Cerebellar cortex (tissue), 1 donor: ENCODE data around the gene FXYD4.

Experiments used
- DNase-seq: peaks from one replicate; pipeline ENCODE4 v3.0.0-alpha.2; 2015; ENCODE audit warnings: low spot score

The FXYD4 gene

DNA sequence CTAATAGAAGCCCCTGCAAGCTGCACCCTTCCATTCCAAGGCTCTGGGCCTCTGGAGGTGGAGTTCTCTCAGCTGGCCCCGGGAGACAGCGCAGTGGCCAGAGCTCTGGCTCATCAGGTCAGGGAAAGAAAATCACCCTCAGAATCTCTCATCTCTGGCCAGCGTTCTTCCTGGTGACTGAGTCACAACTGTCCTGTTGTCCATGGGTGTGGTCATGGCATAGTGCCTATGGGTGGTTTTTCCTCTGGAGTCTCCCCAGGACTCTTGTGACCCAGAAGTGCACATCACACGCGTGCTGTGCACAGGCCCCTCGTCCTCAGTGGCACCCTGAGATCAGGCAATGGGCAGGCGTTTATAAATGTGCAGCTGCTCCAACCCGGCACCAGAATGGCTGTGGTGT is 27.4 kb upstream of the FXYD4 start:
- DNase-seq: no peak

DNA sequence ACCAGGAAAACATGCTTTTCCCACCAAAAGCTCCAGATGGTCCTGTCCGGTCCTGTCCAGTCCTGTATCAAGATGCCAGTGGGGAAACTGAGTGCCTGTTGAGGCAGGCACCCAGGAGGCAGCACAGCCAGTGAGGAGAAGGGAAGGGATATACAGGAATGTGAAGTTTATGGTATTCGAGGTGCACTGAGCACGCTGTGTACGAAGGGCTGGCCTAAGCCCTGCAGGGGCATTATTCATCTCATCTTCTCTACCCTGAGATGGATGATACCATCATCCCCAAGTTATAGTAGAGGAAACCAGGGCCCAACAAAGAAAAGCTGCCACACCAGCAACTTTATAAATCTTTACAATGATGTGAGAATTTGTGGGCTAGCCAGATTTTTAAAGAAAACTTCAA is 23.4 kb upstream of the FXYD4 start:
- no peak for DNase-seq

DNA sequence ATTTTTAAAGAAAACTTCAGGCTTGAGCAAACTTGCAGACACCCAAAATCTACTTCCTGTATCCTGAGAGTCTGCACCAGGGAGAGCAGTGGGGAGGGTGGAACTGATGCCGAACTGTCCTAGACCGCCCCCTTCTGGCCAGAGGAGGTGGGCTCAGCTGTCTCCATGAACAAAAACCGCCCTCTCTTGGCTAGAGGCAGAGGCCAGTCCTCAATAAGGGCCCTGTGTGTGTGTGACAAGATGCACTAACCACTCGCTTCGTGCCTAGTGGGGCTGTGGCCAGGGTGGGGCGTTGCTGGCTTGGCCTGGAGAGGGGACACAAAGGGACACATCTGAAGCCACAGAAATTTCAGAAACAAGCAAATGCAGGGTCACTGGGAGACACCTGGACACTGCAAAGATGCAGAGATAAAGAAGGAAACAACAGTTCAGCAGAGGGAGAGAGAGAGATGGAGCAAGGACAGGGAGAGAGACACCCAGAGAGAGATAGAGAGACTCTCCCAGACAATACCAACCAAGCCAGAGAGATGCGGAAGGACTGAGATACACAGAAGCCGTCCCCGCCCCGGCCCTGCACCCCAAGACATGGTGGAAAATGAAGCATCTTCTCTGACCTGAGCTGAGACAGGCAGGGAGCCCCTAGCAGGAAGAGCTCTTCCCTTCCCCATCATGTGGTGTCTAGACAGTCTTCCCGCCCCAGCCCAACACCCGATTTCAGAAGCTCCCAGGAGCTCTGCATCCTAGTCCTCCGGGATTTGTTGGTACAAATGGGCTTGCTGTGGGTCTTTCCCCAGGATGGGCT is 22.7 kb upstream of the FXYD4 start:
- peak; percentile 80 for DNase-seq

DNA sequence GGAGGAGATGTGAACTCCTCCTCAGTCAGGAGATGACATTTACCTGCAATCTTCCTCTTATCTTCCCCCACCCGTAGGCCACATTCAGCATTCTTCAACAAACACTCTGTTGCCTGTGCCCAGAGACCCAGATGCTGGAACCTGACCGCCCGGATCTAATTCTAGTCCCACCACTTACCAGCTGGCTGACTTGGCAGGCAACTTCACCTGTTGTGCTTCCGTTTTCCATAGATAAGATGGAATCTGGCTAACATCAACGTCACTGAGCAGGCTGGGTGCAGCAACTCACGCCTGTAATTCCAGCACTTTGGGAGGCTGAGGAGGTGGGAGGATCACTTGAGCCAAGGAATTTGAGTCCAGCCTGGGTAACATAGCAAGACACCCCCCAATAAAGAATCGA is 21.3 kb upstream of the FXYD4 start:
- DNase-seq: no peak

DNA sequence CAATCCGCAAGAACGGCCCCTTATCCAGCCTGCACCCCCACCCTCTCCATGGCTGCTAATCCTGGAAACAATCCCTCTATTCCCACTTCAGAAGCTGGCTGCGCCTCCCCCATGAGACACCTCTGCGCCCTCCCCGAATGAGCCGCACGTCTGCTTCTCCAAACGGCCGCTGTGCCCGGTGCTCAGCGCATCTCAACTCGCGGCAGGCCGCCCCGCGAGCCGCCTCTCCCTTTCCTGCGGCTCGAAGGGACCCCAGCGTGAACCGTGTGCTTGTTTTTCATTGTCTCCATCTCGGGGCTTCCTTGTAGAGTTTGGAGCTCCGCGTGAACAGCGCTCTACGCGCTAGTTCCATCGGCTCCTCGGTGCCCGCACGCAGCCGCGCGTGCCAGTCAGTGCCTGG is 20.8 kb upstream of the FXYD4 start:
- no peak for DNase-seq

DNA sequence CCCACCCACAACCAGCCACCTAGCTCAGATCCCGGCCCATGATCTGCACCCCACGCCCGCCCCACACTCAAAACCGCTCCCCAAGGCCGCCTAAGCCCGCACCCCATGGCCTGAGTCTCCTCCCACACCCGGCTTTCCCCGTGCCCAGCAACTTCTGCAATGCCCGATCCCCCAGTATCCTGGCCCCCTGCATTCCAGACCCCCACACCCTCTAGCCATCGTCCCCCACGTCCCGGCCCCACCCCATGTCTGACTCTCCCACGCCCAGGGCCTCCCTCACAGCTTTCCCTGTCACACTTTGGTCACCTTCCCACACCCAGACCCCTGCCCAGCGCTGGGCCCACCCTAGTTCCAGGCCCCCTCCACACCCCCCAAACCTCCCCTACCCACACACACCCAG is 20.1 kb upstream of the FXYD4 start:
- DNase-seq: no peak

DNA sequence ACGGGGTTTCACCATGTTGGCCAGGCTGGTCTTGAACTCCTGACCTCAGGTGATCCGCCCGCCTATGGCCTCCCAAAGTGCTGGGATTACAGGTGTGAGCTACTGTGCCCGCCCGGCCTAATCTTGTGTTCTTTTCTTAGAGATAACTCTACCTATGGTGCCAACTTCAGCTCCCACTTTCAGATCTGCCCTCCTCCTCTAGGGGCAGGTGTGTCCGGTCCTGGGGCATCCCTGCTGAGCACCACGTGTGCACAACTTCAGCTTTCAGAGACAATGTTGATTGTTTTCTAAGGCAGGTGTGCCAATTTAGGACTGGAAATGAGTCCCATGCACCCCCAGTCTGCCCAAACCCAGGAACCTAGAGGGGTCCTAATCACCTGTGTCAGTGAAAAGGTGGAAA is 18.5 kb upstream of the FXYD4 start:
- no peak for DNase-seq

DNA sequence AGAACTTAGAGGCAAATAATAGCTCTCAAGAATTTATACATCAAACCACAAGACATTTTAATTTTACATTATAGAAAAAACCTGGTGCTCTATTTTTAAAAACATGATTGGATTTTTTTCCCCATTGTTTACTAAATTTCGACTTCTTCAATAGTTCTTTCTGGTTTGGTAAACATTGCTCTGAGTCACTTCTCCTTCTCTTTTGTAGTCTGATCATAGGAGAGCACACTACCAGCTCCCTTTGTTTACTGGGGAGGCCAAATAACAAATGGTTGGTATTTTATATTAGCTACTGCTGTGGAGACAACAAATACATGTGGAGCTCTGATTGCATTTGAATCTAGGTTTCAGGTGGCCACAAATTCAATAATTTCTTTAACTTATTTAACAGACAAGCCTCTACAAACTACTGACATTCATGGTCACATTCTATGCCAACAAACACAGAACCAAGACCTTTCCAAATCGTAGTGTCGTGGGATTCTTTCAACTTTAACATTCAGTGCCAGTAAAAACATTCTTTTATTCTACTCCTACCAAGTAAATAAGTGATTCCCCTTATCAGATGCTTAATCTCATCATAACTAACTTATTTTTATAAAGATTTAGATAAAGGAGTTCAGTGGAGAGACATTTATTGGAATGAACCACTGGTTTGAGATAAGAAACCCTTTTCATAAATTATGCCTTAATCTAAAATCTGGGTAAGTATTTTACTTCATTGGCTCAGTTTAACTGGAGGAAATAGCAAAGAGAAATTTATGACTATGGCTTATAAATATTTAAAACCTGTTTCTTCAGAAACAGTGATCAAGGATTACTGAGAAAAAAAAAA is 17.7 kb upstream of the FXYD4 start:
- DNase-seq: no peak

DNA sequence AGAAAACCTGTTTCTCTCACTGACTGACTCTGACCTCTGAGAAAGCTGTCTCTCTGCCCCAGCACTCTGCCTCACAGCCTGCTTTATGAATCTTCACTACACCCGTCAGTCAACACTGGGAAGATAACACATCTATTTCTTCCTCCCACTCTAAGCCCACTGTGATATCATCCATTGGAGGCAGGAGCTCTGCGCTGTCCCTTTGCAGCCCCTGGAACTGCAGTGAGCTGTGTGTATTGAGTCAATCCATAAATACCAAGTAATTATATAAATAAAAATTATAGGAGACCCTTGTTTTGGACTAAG is 17.2 kb upstream of the FXYD4 start:
- no peak for DNase-seq

DNA sequence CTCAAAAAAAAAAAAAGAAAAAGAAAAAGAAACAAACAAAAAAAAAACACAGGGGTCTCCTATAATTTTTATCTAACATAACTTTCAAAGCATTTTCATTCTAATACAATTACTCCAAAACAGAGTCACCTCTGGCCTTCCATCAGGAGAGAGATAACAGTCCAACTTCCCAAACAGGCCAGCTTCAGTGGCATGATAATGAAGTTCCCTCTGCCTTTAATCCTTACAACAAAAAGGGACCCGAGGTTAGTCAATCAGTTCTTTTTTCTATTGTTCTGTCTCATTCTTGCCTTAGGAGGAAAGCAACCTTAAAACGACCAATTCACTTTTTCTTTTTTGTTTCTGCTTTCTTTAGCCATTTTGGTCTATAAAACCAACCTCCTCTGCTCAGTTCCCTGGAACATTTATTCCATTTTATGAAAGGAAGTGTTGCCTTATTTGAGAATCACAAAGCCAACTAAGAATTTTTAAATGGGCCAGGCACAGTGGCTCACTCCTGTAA is 16.5 kb upstream of the FXYD4 start:
- DNase-seq: no peak

DNA sequence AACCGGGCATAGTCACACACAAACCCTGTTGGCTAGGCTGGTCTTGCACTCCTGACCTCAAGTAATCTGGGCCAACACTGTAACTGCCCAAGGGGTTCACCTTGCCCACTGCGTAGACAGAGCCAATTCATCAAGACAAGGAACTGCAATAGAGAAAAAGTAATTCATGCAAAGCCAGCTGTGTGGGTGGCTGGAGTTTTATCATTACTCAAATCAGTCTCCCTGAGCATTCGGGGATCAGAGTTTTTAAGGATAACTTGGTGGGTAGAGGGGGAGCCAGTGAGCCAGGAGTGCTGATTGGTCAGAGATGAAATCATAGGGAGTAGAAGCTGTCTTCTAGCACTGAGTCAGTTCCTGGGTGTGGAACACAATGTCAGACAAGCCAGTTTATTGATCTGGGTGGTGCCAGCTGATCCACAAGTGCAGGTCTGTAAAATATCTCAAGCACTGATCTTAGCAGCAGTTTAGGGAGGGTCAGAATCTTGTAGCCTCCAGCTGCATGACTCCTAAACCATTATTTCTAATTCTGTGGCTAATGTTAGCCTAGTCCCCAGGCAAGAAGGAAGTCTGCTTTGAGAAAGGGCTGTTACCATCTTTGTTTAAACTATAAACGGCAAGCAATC is 15.6 kb upstream of the FXYD4 start:
- DNase-seq: no peak

DNA sequence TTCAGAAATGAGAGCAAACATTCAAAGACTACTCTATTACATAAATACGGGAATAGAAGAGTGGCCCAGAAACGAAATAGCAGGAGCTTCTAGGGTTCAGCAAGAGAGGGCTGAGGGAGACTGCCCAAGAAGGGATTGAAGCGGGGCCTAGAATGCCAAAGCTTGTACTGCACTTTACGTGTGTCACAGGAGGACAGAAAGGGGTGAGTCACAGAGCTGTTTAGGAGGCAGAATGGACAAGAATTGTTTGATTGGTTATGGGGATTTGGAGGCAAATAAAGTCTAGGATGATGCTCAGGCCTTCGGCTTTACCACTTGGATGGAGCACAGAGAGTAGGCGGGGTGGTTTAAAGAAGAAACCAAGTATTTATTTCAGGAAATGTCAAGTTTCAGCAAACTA is 11.3 kb upstream of the FXYD4 start:
- no peak for DNase-seq

DNA sequence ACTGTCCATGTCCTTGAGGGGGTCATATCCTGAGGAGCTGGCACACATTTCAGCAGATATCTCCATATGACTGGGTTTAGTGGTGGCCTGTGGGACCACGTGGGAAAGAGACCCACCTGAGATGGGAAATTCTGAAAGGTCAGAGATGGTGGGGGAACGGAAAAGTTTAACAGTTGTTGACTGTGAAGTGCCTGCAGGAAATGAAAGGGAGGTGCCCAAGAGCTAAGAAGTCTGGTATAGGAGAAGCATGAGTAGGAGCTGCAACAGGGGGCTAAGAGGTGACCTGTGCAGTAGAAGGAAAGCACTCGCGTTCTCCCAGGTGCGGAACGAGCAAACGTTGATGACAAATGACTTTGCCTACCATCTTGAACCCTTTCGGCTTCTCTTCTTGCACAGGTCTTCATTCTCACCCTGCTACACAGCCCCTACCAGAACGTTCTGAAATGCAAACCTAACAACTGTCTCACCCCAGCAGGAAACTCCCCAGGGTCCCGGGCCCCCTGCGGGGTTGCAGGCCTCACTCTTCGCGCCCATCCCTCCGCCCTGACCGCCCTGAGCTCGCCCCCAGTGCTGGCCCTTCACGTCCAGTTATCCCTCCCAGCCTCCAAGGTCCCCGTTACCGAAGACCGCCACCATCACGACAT is 9.8 kb upstream of the FXYD4 start:
- no peak for DNase-seq

DNA sequence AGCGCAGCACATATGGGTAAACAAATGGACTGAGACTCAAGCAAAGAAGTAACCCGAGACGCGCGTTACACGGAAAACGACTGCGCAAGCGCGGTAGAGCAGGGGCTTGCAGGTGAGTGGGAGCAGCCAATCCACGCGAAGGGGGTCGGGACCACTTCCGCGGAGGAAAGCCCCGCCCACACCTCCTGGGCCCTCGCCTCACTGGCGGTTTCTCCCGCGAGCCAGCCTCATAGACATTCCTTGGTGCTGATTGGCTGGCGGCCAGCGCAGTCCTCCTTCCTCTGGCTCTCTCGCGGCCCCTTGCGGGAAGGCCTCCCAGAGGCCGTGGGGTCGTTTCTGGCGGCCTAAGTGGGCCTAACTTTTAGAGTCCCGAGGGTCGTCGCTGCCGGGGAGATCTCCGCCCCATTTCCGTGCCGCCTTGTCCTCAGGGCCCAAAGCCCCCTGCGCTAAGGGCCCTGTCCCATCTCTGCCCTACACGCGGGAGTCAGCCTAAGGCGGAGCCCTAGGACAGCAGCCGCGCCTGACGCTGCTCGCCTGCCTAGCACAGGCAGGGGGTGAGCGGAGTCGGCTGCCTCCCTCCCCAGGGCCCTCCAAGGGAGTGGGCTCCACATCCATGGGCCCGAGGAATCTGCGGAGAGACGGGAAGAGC is 9.1 kb upstream of the FXYD4 start:
- peak; percentile 88 for DNase-seq

DNA sequence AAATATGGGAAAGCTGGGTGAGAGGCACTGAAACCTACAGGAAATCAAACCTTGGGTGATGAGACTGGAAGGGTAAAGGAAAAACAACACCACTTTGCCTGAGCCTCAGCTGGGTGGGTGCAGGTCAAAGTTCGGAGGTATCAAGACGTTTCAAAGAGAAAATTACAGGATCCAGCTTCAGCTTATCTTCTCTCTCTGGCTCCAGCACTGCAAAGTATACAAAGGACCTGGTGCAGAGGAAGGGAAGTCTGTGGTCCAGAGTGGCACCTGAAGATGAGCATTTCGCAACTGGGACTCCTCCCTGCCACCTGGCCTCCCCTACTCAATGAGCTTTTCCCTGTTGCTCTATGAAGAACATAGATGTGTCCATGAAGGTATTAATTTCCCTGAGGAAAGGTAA is 6.4 kb upstream of the FXYD4 start:
- DNase-seq: no peak

DNA sequence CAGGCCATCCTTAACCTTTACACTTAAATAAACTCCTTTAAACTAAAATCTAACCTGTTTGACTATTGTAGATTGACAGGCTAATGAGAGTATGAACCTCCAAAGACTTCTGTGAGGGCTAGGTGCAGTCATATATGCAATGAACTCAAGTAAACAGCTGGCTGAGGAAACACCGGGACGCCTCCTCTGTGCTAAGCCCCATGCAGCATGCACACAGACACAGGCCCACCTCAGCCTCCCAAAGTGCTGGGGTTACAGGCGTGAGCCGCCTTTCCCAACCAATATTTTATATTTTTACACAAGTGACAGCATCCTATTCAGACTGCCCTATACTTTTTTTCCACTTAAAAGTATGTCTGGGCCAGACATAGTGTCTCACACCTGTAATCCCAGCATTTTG is 1.5 kb upstream of the FXYD4 start:
- no peak for DNase-seq

DNA sequence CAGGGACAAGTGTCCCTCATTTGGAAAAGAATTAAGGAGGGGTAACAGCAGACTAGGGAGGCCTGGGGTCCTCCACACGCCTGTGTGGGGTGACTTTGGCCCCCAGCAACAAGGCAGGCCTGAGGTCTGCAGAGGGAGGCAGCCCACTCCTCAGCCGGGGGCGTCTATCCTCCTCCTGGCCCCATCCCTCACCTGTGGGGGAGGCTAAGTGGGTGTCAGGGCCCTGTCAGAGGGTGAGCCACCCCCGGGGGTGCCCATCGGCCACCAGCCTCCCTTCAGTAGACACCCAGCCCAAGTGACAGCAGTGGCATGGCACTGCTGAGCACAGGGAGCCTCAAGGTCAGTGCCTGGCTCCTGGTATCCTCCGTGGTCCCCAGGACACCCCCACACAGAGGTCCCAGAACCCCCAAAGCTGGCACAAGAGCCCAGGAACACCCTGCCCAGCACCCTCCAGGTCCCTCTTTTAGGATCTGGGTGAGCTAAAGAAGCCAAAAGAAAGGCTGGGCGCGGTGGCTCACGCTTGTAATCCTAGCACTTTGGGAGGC is 693 bp upstream of the FXYD4 start:
- DNase-seq: no peak

DNA sequence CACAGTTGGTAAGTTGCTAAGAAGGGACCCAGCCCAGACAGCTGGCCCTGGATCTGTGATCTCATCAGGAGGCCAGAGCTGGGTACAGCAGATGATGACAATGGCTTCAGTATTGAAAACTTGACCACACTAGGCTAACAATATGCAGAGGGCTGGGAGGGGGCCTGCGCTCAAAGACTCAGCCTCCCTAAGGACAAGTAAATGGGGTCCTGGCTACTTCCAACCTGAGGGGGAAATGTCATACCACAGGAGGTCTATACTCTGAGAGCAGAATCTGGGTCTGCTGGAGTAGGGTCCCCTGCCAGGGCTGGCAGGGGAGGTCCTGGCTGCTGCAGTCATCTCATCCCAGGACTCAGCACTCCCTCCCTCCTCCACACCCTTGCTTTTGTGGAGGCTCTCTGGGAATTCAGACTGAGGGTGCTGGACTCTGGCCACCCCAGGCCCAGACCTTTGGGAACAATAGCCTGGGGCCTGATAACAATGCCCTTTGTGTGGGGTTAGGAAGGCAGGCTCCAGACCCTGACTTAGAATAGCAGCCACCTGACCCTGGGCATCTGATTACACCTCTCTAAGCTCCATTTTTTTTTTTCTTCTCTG is 1.4 kb downstream of the FXYD4 start:
- DNase-seq: no peak

DNA sequence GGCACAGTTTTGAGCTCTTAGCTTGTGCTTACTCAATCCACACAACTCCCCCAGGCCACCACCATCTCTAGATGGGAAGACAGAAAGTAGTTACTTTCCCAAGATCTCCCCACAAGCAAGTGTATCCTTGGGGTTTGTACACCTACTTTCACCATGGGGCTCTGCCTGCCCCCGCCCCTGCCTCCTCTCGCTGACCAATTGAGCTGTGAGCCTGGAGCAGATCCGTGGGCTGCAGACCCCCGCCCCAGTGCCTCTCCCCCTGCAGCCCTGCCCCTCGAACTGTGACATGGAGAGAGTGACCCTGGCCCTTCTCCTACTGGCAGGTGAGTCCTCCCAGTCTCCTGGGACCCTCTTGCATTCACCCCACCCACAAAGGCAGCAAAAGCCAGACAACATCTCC is 2.0 kb downstream of the FXYD4 start:
- no peak for DNase-seq

DNA sequence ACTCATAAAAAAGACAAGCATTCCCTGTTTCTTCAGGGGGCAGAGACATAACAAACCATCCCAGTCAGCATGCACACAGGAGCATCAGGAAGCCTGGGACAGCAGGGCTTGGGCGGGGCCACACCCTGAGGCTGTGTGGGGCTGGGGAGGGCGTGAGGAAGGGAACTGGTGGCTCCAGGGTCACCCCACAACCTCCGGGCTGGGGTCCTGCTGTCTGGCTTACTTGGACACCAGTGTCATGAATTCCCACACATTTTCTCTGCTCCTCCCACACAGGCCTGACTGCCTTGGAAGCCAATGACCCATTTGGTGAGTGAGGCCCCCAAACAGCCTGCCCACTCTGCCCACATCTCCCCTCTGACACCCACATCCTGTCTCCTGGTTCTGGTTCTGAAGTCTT is 2.8 kb downstream of the FXYD4 start:
- no peak for DNase-seq

DNA sequence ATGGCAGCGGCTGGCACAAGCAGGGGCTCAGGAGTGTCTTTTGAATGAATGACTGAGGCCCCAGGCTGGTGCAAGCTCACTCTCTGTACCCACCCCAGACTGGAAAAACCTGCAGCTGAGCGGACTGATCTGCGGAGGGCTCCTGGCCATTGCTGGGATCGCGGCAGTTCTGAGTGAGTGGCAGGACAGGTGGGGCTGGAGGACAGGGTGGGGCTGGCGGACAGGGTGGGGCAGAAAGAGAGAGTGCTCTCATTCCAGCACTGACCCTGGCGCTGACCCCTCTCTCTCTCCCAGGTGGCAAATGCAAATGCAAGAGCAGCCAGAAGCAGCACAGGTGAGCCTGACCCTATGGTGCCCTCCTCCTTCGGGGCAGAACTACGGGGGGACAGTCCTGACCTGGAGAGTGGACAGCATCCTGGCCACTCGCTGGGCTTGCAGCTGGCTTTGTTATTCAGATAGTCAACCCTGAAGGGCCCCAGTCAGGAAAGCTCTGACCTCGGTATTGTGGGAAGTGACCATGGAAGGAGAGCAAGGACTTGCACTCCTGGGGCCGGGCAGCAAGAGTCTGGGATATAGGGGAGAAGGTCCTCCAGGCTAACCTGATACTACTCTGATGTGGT is 4.1 kb downstream of the FXYD4 start:
- no peak for DNase-seq
